Measurements from ENCODE around the gene TRIM72.
"Not testable (repeated sequence)": the region's sequence is repeated elsewhere in the genome, so short reads cannot be mapped to it uniquely, and the experiment has no call there.

The TRIM72 gene

GRCh38 chr16:31190818-31191444 is 23.0 kb upstream of the TRIM72 start:
- no peak for DNase-seq (ENCODE audit: low read depth)

DNA sequence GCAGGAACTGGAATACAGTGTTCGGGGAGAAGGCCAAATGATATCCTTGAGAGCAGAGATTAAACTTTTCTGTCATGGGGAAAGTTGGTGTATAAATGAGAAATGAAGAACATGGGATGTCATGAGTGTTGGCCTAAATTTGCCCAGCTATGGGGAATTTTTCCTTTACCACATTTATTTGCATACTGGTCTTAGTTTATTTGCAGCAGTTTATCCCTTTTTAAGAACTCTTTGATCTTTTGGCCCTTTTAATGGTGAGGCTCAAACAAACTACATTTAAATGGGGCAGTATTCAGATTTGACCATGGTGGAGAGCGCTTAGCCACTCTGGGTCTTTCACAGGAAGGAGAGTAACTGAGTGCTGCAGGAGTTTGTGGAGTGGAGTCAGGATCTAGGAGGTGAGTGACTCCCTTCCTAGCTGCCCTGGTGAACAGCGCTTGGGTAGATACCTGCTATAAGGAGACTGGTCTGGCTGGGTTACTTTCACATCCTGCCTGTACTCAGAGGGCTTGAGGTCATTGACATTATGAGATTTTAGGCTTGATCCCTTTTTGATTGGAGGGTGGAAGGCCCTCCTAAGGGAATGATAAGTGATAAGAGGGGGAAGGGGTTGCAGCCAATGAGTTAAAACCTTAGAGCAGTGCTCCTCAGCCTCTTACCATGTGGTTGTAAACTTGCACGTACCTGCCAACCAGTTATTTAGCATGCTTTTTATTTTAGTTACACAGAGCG is 22.1 kb upstream of the TRIM72 start:
- no peak for DNase-seq (ENCODE audit: low read depth)

GRCh38 chr16:31192856-31193642 is 20.9 kb upstream of the TRIM72 start:
- no peak for DNase-seq (ENCODE audit: low read depth)

- no peak for DNase-seq (ENCODE audit: low read depth)
These were observed 20.0 kb upstream of the TRIM72 start for GRCh38 chr16:31193874-31194273.

GRCh38 chr16:31194898-31195297 is 19.0 kb upstream of the TRIM72 start:
- no peak for DNase-seq (ENCODE audit: low read depth)

GRCh38 chr16:31195861-31196260 is 18.1 kb upstream of the TRIM72 start:
- DNase-seq (ENCODE audit: low read depth) = not testable (repeated sequence)

DNA sequence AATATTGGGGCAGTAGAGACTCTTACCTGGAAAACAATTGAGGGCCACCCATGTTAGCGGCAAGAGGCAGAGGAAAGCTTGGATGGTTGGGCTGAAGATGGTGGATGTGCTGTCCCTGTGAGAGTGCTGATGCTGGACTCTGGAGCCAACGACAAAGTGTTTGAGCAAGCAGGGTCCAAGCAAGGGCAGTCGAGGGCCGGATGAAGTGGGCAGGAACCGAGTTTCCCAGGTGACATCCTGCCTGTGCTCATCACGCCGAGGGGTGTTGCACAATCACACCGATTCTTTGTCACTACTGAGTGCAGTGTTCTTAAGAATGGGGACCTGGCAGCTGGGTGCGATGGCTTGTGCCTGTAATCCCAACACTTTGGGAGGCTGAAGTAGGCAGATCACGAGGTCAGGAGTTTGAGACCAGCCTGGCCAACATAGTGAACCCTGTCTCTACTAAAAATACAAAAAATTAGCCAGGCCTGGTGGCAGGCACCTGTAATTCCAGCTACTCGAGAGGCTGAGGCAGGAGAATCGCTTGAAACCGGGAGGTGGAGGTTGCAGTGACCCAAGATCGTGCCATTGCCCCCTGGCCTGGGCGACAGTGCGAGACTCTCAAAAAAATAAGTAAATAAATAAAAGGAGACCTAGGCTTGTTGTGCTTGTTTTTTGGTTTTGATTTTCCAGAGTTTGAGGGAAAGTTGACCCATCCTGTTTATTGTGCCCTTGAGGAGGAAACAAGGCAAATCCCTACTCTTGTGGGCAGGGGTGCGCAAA is 17.4 kb upstream of the TRIM72 start:
- DNase-seq (ENCODE audit: low read depth) = no peak

GRCh38 chr16:31198207-31198882 is 15.6 kb upstream of the TRIM72 start:
- no peak for DNase-seq (ENCODE audit: low read depth)

- no peak for DNase-seq (ENCODE audit: low read depth)
These were observed 14.4 kb upstream of the TRIM72 start for GRCh38 chr16:31199430-31200041.

DNA sequence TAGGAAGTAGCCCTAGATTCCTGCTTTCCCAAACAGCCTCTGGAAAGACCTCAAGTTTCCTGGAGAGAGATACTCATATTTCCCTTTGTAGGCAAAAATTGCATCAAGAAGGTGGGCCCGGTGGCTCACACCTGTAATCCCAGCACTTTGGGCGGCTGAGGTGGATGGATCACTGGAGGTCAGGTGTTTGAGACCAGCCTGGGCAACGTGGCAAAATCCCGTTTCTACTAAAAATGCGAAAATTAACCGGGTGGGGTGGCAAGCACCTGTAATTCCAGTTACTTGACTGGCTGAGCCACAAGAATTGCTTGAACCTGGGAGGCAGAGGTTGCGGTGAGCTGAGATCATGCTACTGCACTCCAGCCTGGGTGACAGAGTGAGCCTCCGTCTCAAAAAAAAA is 13.8 kb upstream of the TRIM72 start:
- not testable (repeated sequence) for DNase-seq (ENCODE audit: low read depth)

GRCh38 chr16:31200821-31201568 is 12.9 kb upstream of the TRIM72 start:
- no peak for DNase-seq (ENCODE audit: low read depth)

- DNase-seq (ENCODE audit: low read depth) = no peak
These were observed 12.1 kb upstream of the TRIM72 start for GRCh38 chr16:31201582-31202413.

DNA sequence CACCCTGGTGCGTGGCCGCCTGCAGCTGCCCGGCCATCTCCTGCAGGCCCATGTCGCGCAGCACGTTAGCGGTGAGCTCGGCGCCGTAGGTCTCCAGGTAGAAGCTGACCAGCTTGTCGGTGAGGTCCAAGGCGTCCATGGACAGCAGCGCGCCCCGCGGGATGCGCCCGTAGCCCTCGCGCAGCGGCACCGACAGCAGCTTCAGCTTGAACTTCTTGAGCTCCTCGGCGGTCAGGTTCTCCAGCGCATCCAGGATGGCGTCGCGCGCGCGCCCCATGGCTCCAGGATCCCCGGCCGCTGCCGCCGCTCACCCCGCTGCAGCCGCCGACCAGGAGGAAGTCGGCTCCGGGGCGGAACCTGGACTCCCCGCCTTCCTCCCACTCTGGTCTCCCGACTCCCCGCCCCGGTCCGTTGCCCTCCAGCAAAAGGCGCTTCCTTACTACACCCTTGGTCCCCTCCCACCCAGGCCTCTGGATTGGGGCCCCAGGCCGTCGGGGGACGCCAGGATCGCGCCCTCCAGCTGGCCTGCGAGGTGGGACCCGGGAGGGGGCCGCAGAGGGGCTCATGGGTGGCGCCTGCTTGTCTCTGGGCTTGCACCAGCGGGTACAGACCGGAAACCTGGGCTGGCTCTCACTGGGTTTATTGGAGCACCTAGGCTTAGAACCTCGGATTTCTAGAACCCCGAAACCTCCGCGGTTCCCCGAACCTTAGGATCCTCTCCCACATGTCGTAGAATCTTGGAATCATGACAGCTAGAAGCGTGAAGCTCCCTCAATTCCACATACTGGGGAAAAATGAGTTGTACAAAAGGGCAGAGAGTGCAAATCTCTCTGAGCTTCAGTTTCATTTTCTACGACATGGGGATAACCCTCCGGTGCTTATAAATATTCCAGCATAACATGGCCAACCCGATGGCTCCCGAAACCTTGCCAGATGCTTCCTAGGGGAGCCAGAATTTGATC is 11.2 kb upstream of the TRIM72 start, which contains the start of gene PYCARD:
Gene PYCARD (minus strand): TSS at position 347 of the 962 bp plus-strand sequence. CDS start 70 bp downstream, at position 277.
- DNase-seq (ENCODE audit: low read depth) = no peak

DNA sequence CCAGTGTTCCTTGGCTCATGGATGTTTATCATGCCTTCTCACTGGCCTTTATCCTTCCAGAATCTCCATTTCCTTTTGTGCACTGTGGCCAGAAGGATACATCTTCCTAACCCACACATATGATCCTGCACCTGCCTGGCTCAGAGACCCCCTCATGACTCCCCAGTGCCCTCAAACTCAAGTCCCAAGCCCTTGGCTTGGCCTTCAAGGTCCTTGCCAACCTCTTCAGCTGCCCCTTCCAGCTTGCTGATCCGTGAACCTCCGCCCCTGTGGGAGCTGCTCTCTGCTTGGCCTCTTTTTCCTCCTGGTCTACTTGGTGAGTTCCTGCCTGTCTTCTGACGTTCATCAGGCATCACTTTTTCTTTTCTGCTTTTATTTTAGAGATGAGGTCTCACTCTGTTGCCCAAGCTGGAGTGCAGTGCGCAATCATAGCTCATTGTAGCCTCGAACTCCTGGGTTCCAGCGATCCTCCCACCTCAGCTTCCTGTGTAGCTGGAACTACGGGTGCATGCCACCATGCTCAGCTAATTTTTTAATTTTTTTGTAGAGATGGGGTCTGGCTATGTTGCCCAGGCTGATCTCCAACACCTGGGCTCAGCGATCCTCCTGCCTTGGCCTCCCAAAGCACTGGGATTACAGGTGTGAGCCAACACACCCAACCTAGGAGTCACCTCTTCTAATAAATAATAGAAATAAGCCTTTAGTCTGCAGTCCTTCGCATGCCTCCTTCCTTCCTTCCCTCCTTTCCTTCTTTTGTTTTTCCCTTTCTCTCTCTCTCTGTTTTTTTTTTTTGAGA is 8.8 kb upstream of the TRIM72 start:
- DNase-seq (ENCODE audit: low read depth) = no peak

DNA sequence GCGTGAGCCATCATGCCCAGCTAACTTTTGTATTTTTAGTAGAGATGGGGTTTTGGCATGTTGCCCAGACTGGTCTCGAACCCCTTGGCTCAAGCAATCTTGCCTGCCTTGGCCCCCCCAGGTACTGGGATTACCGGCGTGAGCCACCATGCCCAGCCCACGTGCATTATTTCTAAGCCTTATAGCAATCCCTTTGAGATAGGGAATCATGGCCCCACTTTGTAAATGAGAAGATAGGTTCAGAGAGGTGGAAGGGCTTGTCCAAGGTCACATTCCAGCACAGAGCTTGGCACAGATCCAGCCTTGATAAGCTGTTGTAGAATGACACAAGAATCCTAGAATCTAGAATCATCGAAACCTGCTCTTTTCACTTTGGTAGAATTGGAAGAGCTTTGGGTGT is 7.1 kb upstream of the TRIM72 start:
- no peak for DNase-seq (ENCODE audit: low read depth)

- DNase-seq (ENCODE audit: low read depth) = no peak
These were observed 577 bp upstream of the TRIM72 start for GRCh38 chr16:31213342-31213741.

- no peak for DNase-seq (ENCODE audit: low read depth)
These were observed 878 bp downstream of the TRIM72 start for GRCh38 chr16:31214708-31215286.
